DOHH2 (cell line): ENCODE measurements around the gene MUC20.

Source experiments
- CTCF ChIP-seq: fragments of 200-600 bp; sonication (generic); IDR thresholded peaks from one replicate; pipeline ENCODE4 v1.5.1; 2014; ENCODE audit warnings: antibody characterized with exemption, mild to moderate bottlenecking, low read depth, low read length; ENCODE audit not compliant: poor library complexity, severe bottlenecking
- EZH2phosphoT487 ChIP-seq: fragments of 200-600 bp; sonication (generic); IDR thresholded peaks from 2 replicates; pipeline ENCODE4 v1.6.1; 2017; ENCODE audit warnings: borderline replicate concordance, mild to moderate bottlenecking, antibody characterized with exemption, low read length, moderate library complexity, mixed read lengths

GRCh38 chr3:195755791-195756676 lies 35.3 kb downstream of the MUC20 start:
- TF ChIP-seq CTCF = no peak
- TF ChIP-seq EZH2phosphoT487 = no peak
